PC-9 (cell line): Measurements from ENCODE around the gene C3orf20. TPM values are rescaled to one million over a fixed set of nuclear protein-coding genes. Genes with fewer than 3 reads are reported as not detected.

Experiments
- BruUV-seq: library from RNA; stranded (reverse); fragments of 400-500 nt; replicated peaks from 2 replicates; lab custom pipeline; 2021; lab: Mats Ljungman, UMichigan
- CTCF ChIA-PET: fragments of 300-600 bp; sonication (Branson Sonifier 250); formaldehyde crosslinking; loops from one replicate; lab custom pipeline; 2022; ENCODE audit warnings: antibody characterized with exemption; lab: Charles Lee
- POLR2A ChIA-PET: fragments of 300-600 bp; sonication (Branson Sonifier 250); formaldehyde crosslinking; loops from one replicate; lab custom pipeline; 2022; ENCODE audit warnings: antibody characterized with exemption; ENCODE audit not compliant: unreplicated experiment; lab: Charles Lee
- DNase-seq, 2 experiments: peaks; one replicate each; pipeline versions ENCODE4 v3.0.0 to v3.0.0-alpha.2; 2015 to 2022; ENCODE audit warnings: mixed read lengths in 1 of 2
- H2AFZ ChIP-seq: fragments of 200-600 bp; sonication (generic); 2 replicates; pipeline ENCODE4 v1.8.1; 2017; ENCODE audit warnings: antibody characterized with exemption
- H3F3A ChIP-seq: fragments of 200-600 bp; sonication (generic); 2 replicates; pipeline ENCODE4 v1.8.1; 2017; ENCODE audit warnings: antibody characterized with exemption, mild to moderate bottlenecking, low read depth; ENCODE audit not compliant: insufficient read depth
- H3K27ac ChIP-seq: fragments of 200-600 bp; sonication (generic); 2 replicates; pipeline ENCODE4 v1.6.1; 2016; ENCODE audit warnings: mixed run types
- H3K27me3 ChIP-seq: fragments of 200-600 bp; sonication (generic); 2 replicates; pipeline ENCODE4 v1.6.1; 2016; ENCODE audit warnings: low read depth, mixed run types; ENCODE audit not compliant: insufficient read depth
- H3K36me3 ChIP-seq: fragments of 200-600 bp; sonication (generic); 2 replicates; pipeline ENCODE4 v1.6.1; 2016; ENCODE audit warnings: low read depth, mixed run types
- H3K4me1 ChIP-seq: fragments of 200-600 bp; sonication (generic); replicated peaks from 2 replicates; pipeline ENCODE4 v1.6.1; 2016; ENCODE audit warnings: mixed run types; ENCODE audit not compliant: insufficient read depth
- H3K4me2 ChIP-seq: fragments of 200-600 bp; sonication (generic); 2 replicates; pipeline ENCODE4 v1.6.1; 2017; ENCODE audit warnings: mixed run types
- H3K4me3 ChIP-seq: fragments of 200-600 bp; sonication (generic); 2 replicates; pipeline ENCODE4 v1.6.1; 2016; ENCODE audit warnings: mixed run types
- H3K79me2 ChIP-seq: fragments of 200-600 bp; sonication (generic); 2 replicates; pipeline ENCODE4 v1.6.1; 2017; ENCODE audit warnings: low read depth, mixed run types
- H3K9me2 ChIP-seq: fragments of 200-600 bp; sonication (generic); 2 replicates; pipeline ENCODE4 v1.8.1; 2017; ENCODE audit warnings: mild to moderate bottlenecking; ENCODE audit not compliant: insufficient read depth
- H3K9me3 ChIP-seq: fragments of 200-600 bp; sonication (generic); 2 replicates; pipeline ENCODE4 v1.8.1; 2016; ENCODE audit warnings: low read depth; ENCODE audit not compliant: insufficient read depth
- H4K20me1 ChIP-seq: fragments of 200-600 bp; sonication (generic); 2 replicates; pipeline ENCODE4 v1.8.1; 2017; ENCODE audit not compliant: insufficient read depth
- CTCF ChIP-seq: fragments of 200-600 bp; sonication (generic); conservative IDR thresholded peaks from 2 replicates; pipeline ENCODE4 v1.6.1; 2017; ENCODE audit warnings: mixed run types, antibody characterized with exemption, mild to moderate bottlenecking, moderate library complexity
- EZH2 ChIP-seq: fragments of 200-600 bp; sonication (generic); IDR thresholded peaks from 2 replicates; pipeline ENCODE4 v1.8.0; 2017; ENCODE audit warnings: antibody characterized with exemption, low read depth
- intact Hi-C: fragments of 100-400 bp; cut with micrococcal nuclease; formaldehyde crosslinking; loops from one replicate; pipeline ENCODE4 v1.10.0; 2022; ENCODE audit not compliant: unreplicated experiment
- total RNA-seq: library from RNA; stranded (reverse); gene quantifications from 2 replicates; pipeline ENCODE4 v1.2.3, GENCODE V29; 2021

C3orf20 gene
- total RNA-seq, 1 experiment from 2014 or later = not detected

DNA sequence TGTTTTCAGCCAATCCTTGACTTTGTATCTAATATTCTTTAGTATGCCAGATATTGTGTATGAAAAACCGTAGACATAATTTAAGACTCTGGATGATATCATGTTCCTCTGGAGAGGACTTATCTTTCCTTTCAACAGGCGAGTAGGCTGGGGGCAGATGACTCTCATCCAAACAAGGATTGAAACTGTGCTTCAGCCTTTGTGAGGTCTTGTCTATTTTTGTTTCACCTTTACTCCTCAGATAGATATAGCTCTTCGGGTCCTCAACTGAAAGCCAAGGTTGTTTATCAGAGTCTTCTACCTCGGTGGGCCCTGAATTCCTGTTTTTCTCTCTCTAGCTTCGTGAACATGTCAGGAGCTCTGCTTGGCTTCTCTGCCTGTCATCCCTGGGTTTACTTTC lies 66.0 kb downstream of the C3orf20 start:
- Histone ChIP-seq H3K79me2 (no peaks in the 10 kb centered on the region), H3K9me2 (no peaks in the 10 kb centered on the region), H3K27me3 (peaks cover 23% of the 10 kb centered on the region), H3K4me3 (no peak overlapping the region), H3F3A (no peaks in the 10 kb centered on the region), H3K4me1 (no peaks in the 10 kb centered on the region), H2AFZ (no peak overlapping the region), H3K27ac (no peak overlapping the region), H3K9me3 (no peaks in the 10 kb centered on the region), H3K36me3 (no peaks in the 10 kb centered on the region), H4K20me1 (no peaks in the 10 kb centered on the region), H3K4me2 (no peak overlapping the region)
- ChIA-PET POLR2A (no interaction called here), CTCF (no interaction called here)
- BruUV-seq = no TSS peak
- TF ChIP-seq CTCF (no peak), EZH2 (no peak)
- intact Hi-C loops = no loop called here
- DNase-seq = no peak

- Histone ChIP-seq H2AFZ (no peak overlapping the region), H3K27me3 (peaks cover 25% of the 10 kb centered on the region), H3K4me1 (no peaks in the 10 kb centered on the region), H3K27ac (no peak overlapping the region), H3K36me3 (no peaks in the 10 kb centered on the region), H3F3A (no peaks in the 10 kb centered on the region), H3K79me2 (no peaks in the 10 kb centered on the region), H4K20me1 (no peaks in the 10 kb centered on the region), H3K4me3 (no peak overlapping the region), H3K9me3 (no peaks in the 10 kb centered on the region), H3K4me2 (no peak overlapping the region), H3K9me2 (no peaks in the 10 kb centered on the region)
- DNase-seq = no peak
- TF ChIP-seq EZH2 (no peak), CTCF (no peak)
- intact Hi-C loops = no loop called here
- ChIA-PET POLR2A (no interaction called here), CTCF (no interaction called here)
- BruUV-seq = no TSS peak
Observed at GRCh38 chr3:14741510-14741909, 66.6 kb downstream of the C3orf20 start.

DNA sequence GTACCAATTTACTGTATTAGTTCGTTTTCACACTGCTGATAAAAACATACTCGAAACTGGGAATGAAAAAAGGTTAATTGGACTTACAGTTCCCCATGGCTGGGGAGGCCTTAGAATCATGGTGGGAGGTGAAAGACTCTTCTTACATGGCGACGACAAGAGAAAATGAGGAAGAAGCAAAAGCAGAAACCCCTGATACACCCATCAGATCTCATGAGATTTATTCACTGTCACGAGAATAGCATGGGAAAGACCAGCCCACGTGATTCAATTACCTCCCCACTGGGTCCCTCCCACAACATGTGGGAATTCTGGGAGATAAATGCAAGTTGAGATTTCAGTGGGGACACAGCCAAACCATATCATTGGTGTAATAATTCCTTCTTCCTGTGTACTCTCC lies 69.6 kb downstream of the C3orf20 start:
- intact Hi-C loops = no loop called here
- H3K79me2 ChIP-seq = no peaks in the 10 kb centered on the region
- H3K36me3 ChIP-seq = no peaks in the 10 kb centered on the region
- no peak overlapping the region for H3K4me3 ChIP-seq
- H3K27me3 ChIP-seq = peaks cover 28% of the 10 kb centered on the region
- H3F3A ChIP-seq = no peaks in the 10 kb centered on the region
- H3K4me2 ChIP-seq = no peak overlapping the region
- POLR2A ChIA-PET = no interaction called here
- BruUV-seq = no TSS peak
- CTCF ChIA-PET = no interaction called here
- no peaks in the 10 kb centered on the region for H3K9me2 ChIP-seq
- H2AFZ ChIP-seq = no peak overlapping the region
- DNase-seq = no peak
- no peak for TF ChIP-seq EZH2
- TF ChIP-seq CTCF = no peak
- no peaks in the 10 kb centered on the region for H4K20me1 ChIP-seq
- H3K4me1 ChIP-seq = no peaks in the 10 kb centered on the region
- H3K27ac ChIP-seq = no peak overlapping the region
- H3K9me3 ChIP-seq = no peaks in the 10 kb centered on the region
